HUES48 (cell line): ENCODE results near the gene ZNF584.

ENCODE experiments used
- H3K27ac ChIP-seq: one replicate; pipeline ENCODE4 v1.7.0; 2013; ENCODE audit warnings: low read depth, low read length, inconsistent platforms
- H3K27me3 ChIP-seq: 2 replicates; pipeline ENCODE4 v1.6.1; 2013; ENCODE audit warnings: mild to moderate bottlenecking, low read length; ENCODE audit not compliant: control insufficient read depth, insufficient read depth
- H3K36me3 ChIP-seq: 2 replicates; pipeline ENCODE4 v1.6.1; 2013; ENCODE audit warnings: low read length; ENCODE audit not compliant: control insufficient read depth, insufficient read depth
- H3K4me1 ChIP-seq: 2 replicates; pipeline ENCODE4 v1.6.1; 2013; ENCODE audit warnings: mild to moderate bottlenecking, low read length; ENCODE audit not compliant: control insufficient read depth, insufficient read depth
- H3K4me3 ChIP-seq: 2 replicates; pipeline ENCODE4 v1.5.1; 2013; ENCODE audit warnings: mild to moderate bottlenecking, low read depth, low read length
- H3K9ac ChIP-seq: 2 replicates; pipeline ENCODE4 v1.6.1; 2013; ENCODE audit warnings: mild to moderate bottlenecking, low read depth, low read length, moderate library complexity
- H3K9me3 ChIP-seq: 2 replicates; pipeline ENCODE4 v1.6.1; 2013; ENCODE audit warnings: low read length; ENCODE audit not compliant: control insufficient read depth, insufficient read depth

ZNF584 gene

GRCh38 chr19:58450856-58451357 is 42.5 kb downstream of the ZNF584 start:
- H3K9ac ChIP-seq: no peak overlapping the region

GRCh38 chr19:58451358-58452101 is 43.1 kb downstream of the ZNF584 start, which contains the start of gene ZNF324B:
Gene ZNF324B, plus strand, starts transcription at chr19:58451622. Its CDS starts 2,080 bp downstream, at chr19:58453702.
- peak within 1 kb of the TSS; percentile 73 for H3K4me3 ChIP-seq
- H3K36me3 ChIP-seq: peaks cover 2% of the 10 kb centered on the region; the same call in 1 of the 2 replicates
- H3K4me1 ChIP-seq: 0 out of 2 replicates have a peak, but pooled peaks cover 3% of the 10 kb centered on the region
- peaks cover 11% of the 10 kb centered on the region for H3K9me3 ChIP-seq
- no peak within 1 kb of the TSS for H3K27ac ChIP-seq
- peak within 1 kb of the TSS; percentile 29; the same call in 1 of the 2 replicates for H3K9ac ChIP-seq
- H3K27me3 ChIP-seq: peaks cover 13% of the 10 kb centered on the region

More at GRCh38 chr19:58450856-58451357, 42.5 kb downstream of the ZNF584 start:
- Histone ChIP-seq H3K4me3 (peak overlapping the region; percentile 73), H3K9me3 (peaks cover 11% of the 10 kb centered on the region), H3K27ac (no peak overlapping the region), H3K4me1 (0 out of 2 replicates have a peak, but pooled peaks cover 3% of the 10 kb centered on the region), H3K27me3 (peaks cover 13% of the 10 kb centered on the region), H3K36me3 (no peaks in the 10 kb centered on the region)

- Histone ChIP-seq H3K9me3 (peaks cover 8% of the 10 kb centered on the region; the same call in 1 of the 2 replicates), H3K4me1 (0 out of 2 replicates have a peak, but pooled peaks cover 3% of the 10 kb centered on the region), H3K27me3 (peaks cover 13% of the 10 kb centered on the region), H3K27ac (no peak overlapping the region), H3K36me3 (peaks cover 5% of the 10 kb centered on the region; the same call in 1 of the 2 replicates), H3K4me3 (no peak overlapping the region), H3K9ac (no peak overlapping the region)
Observed at GRCh38 chr19:58453743-58454142, 45.3 kb downstream of the ZNF584 start.

GRCh38 chr19:58455306-58455705 is 46.9 kb downstream of the ZNF584 start:
- peaks cover 12% of the 10 kb centered on the region for H3K27me3 ChIP-seq
- no peak overlapping the region for H3K9ac ChIP-seq
- H3K4me1 ChIP-seq: 0 out of 2 replicates have a peak, but pooled peaks cover 3% of the 10 kb centered on the region
- no peak overlapping the region for H3K27ac ChIP-seq
- H3K4me3 ChIP-seq: no peak overlapping the region
- H3K36me3 ChIP-seq: peaks cover 5% of the 10 kb centered on the region; the same call in 1 of the 2 replicates
- H3K9me3 ChIP-seq: no peaks in the 10 kb centered on the region; the same call in 1 of the 2 replicates

- no peaks in the 10 kb centered on the region for H3K4me1 ChIP-seq
- no peaks in the 10 kb centered on the region for H3K9me3 ChIP-seq
- H3K36me3 ChIP-seq: peaks cover 5% of the 10 kb centered on the region; the same call in 1 of the 2 replicates
- no peak overlapping the region for H3K27ac ChIP-seq
- H3K9ac ChIP-seq: no peak overlapping the region
- H3K27me3 ChIP-seq: peaks cover 4% of the 10 kb centered on the region; the same call in 1 of the 2 replicates
- H3K4me3 ChIP-seq: no peak overlapping the region
Observed at GRCh38 chr19:58456111-58456510, 47.7 kb downstream of the ZNF584 start.

GRCh38 chr19:58460039-58460438 is 51.6 kb downstream of the ZNF584 start:
- Histone ChIP-seq H3K9ac (no peak overlapping the region), H3K36me3 (peaks cover 5% of the 10 kb centered on the region; the same call in 1 of the 2 replicates), H3K27ac (no peak overlapping the region), H3K4me1 (no peaks in the 10 kb centered on the region), H3K27me3 (no peaks in the 10 kb centered on the region), H3K9me3 (no peaks in the 10 kb centered on the region), H3K4me3 (no peak overlapping the region)

GRCh38 chr19:58466089-58466759 is 57.8 kb downstream of the ZNF584 start:
- Histone ChIP-seq H3K36me3 (peaks cover 7% of the 10 kb centered on the region; the same call in 1 of the 2 replicates), H3K27ac (no peak overlapping the region), H3K4me3 (peak overlapping the region; percentile 78), H3K27me3 (no peaks in the 10 kb centered on the region), H3K9ac (no peak overlapping the region), H3K4me1 (no peaks in the 10 kb centered on the region), H3K9me3 (no peaks in the 10 kb centered on the region)

- Histone ChIP-seq H3K27ac (peak within 1 kb of the TSS; percentile 51), H3K9ac (no peak within 1 kb of the TSS; the same call in 1 of the 2 replicates), H3K36me3 (peaks cover 12% of the 10 kb centered on the region; the same call in 1 of the 2 replicates), H3K27me3 (no peaks in the 10 kb centered on the region), H3K9me3 (no peaks in the 10 kb centered on the region), H3K4me1 (no peaks in the 10 kb centered on the region), H3K4me3 (peak within 1 kb of the TSS; percentile 78)
Observed at GRCh38 chr19:58466760-58467589, 58.5 kb downstream of the ZNF584 start, which contains the start of gene ZNF324. Gene ZNF324, plus strand, starts transcription at chr19:58467080. Its CDS starts 2,106 bp downstream, at chr19:58469186.
